GM18858 (cell line): Measurements from ENCODE around the gene DCDC1.

ENCODE experiments used
- ATAC-seq: cut with Tn5 transposase; IDR thresholded peaks from one replicate; pipeline ENCODE4 v1.9.1; 2021; ENCODE audit not compliant: unreplicated experiment

The DCDC1 gene

DNA sequence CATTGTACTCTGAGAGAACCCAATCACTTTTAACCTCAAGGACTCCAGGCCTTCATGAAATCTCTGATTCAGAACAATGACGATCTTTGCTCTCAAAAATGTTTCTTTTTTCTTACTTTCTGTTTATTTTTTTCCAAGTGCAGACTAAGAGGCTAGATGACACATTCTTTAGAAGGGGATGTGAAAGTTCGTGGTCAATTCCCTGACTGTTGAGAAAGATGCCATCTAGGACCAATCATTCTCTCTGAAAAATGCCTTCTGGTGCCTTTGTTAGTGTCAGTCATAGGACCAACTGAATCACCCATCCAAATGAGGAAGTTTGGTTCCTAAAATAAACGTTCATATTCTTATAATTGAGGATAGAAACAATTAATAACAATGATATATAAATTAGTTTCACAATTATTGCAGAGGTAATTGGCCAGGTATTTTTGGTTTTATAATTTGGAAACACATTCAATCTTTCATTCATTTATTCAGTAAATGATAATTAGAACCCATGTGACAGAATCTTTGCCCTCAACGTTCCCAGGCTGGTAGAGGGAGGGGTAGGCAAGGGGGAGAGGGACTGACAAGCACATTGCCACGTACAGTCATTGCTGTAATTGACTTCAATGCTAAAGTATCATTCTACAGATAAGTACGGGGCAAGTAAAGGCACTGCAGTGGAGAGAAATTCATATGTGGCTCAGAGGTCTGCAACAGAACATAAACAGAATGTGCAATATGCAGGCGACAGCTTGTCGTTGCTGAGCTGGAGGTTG, 450.0 kb downstream of the DCDC1 start:
- ATAC-seq: peak; percentile 68

DNA sequence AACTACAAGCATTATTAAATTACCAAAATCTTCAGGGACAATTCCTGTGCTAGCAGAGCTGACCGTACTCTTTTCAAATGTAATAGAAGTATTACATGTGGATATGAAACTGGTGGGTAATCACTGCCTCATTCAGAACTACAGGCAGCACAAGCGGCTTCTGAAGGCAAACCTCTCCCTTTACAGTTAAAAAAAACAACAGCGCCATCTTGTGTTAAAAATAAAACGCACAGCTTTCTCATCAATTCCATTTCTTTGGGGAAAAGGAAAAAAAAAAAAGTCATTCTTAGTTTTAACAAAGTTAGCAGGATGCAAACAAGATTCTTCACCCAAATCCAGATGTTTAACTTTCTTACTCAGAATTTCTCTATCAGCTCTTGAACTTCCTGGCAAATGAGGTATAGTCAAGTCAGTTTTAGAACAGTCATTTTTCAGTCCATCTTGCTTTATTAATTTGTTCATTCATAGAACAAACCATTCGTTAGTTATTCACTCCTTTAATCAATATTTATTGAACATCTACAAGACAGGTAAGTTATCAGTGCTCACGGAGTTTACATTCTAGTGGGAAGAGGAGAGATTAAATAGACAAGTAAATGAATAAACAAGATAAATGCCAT, 451.6 kb downstream of the DCDC1 start:
- ATAC-seq: peak; percentile 64

- ATAC-seq: no peak
Measured at GRCh38 chr11:30917266-30917665, 452.3 kb downstream of the DCDC1 start.

DNA sequence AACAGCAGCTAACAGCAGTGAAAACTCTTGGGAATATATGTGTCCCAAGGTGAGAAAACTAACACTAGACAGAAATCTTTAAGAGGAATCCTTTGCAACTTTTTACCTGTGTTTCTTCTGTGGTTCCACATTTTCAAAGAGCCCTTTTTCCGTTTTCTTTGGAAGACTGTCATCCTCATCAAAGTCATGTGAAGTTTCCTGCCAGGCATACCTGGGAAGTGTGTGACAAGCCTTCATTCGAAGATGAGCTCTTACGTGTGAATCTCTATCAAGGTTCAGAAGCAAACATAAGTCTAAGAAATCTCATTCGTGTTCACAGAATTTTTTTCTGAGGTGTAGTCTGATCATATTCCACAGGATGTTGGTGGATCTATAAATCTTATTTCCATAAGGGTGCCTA, 452.8 kb downstream of the DCDC1 start:
- ATAC-seq: no peak

DNA sequence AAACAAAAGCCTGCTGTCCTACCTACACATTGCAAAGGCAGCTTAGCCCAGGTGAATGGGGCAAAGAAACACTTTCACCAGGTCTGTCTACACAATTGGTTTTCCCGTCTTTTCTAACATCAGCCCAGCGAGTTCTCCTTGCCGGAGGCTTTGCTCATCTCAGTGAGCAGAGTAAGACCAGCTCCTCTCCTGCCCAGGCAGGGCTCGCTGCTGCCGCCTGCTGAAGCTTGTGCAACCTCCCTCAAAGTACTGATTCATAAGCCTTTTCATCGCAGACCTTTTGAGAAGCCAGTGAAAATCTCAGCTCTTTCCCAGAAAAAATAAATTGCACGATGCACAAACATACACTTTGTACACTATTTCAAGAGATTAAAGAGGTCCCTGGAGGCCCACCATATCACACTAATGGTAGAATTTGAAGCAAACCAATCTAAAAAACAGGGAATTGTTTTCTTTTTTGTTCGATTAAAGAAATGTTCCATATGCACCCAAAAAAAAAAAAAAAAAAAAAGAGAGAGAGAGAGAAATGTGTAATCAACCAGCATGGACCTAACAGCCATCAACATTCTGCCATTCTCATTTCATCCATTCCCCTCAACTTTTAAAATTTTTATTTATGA, 455.3 kb downstream of the DCDC1 start:
- no peak for ATAC-seq

DNA sequence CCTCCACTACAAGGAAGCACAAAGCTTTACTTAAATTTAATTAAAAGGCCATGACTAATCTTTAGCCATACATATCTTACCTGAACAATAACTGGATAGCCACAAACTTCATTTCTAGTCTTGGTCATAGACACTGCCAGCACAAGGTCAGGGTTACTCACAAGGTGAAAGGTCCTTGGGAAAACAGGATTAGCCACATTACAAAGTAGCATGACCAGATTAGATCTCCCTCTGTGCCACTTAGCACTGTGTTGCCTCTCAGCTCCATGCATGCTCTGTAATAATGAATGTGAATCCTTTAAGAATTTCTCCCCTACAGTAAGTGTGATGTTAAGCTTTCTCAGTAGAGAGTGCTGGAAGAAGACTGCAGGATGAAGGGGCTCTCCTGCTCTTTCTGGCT, 458.3 kb downstream of the DCDC1 start:
- ATAC-seq: no peak

GRCh38 chr11:30908857-30909256, 460.7 kb downstream of the DCDC1 start:
- no peak for ATAC-seq

DNA sequence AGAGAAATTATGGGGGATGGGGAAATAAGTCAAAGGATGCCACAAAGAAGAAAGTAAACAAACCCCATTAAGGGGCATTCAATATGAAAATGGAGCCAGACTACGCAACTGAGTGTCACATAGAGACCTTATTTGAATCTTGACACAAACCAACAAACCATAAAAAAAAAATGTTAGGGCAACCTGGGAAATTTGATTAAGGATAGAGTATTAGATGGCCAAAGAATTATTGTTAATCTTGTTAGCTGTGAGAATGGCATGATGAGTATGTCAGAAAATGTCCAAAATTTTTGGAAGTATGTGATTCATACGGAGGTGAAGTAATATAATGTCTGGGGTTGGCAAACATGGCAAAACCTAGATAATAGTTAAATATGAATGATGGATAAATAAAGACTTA, 461.3 kb downstream of the DCDC1 start:
- ATAC-seq: no peak

GRCh38 chr11:30902929-30903328, 466.6 kb downstream of the DCDC1 start:
- ATAC-seq: no peak

- no peak for ATAC-seq
Measured at GRCh38 chr11:30895046-30895445, 474.5 kb downstream of the DCDC1 start.

- no peak for ATAC-seq
Measured at GRCh38 chr11:30893318-30893717, 476.2 kb downstream of the DCDC1 start.

DNA sequence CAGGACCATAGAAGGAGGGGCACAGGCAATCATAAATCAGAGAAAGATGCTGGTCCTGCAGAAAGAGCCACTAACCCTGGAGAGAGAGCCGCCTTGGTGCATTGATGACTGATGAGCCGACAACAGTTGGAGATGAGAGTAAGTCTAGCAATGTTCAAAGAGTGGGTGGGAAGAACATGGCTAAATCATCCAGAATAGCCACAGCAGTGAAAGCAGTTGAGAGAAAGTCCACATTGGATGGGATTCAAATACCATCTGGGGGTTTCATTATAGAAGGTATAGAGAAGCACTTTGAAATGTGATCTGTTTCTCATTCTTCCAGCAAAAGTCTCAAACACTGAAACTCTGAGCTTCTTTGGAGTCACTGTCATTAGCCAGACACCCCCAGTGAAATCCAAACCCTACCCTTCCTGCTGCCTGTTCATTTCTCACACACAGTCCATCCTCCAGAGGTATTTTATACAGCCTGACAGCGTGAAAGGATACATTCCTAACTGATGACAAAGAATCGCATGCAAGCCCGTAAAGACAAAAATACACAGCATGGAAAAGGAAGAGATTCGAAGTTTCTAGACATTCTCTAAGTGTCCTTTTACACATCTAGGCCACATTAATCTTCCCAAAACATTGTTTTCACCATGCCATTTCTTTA, 480.3 kb downstream of the DCDC1 start:
- ATAC-seq: no peak

- no peak for ATAC-seq
Measured at GRCh38 chr11:30879322-30880005, 490.1 kb downstream of the DCDC1 start.

DNA sequence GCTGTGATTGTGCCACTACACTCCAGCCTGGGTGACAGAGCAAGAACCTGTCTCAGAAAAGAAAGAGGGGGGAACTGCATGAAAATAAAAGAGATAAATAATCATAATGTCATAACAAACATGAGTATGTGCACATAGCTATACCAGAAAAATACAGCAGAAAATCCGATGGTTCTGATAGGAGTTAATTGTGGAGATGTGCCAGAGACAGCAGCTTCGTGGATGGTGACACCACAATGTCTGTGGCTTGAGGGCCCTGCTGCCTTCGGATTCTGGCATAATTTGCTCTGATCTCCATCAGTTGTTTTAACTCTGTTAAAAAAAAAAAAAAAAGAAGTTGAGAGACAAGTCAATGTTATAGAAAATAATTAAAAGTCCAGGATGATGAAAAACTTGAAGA, 491.1 kb downstream of the DCDC1 start:
- no peak for ATAC-seq

DNA sequence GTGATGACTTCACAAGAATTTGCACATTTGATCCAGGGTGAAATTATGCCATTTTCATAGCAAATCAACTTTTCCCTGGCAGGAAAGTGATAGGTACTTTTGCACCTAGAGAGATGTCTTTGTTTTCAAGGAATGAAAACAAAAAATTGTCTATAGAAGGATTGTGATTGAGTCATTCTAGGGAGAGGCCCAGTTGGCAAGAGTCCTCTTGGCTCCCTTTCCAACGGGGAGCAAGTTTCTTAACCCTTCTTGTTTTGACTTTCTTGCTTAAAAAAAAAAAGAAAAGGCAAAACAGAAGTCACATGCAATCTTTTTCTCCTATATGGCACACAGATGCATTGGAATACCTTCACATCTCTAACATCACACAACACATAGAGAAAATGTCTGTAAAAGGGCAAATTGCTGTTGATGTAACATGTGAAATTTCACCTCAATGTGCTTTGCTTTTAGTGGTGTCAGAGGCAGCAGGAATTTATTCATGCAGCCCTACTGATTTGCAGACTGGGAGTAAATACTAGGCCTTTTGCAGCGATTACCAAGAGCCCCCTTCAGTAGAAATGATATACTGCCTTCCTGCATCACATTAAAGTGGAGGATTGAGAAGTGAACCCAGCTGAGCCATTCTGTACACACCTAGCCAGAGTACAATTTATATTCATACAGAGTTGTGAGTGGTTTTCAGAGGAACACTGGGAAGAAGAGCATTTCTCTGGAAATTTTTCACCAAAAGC, 492.7 kb downstream of the DCDC1 start:
- no peak for ATAC-seq

DNA sequence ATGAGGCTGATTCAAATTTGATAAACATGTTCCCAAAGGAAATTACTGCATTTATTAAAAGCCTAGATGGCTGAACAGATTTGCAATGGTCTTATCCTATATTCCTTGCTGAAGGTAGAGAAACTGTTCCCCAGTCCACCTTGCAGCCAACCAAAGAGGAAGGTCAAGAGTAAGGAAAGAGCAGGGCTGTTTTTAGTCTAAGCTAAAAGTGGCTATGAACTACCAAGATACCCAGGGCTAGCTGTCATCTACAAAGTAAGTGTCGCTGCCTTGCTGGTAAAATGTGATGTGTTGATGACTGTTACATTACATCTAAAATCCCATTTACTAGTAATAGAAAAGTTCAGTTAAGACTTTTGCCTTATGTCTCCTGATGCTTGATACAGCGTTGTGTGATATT, 493.3 kb downstream of the DCDC1 start:
- ATAC-seq: no peak

- ATAC-seq: no peak
Measured at GRCh38 chr11:30875806-30876205, 493.7 kb downstream of the DCDC1 start.

- no peak for ATAC-seq
Measured at GRCh38 chr11:30873924-30874610, 495.5 kb downstream of the DCDC1 start.

GRCh38 chr11:30868626-30869081, 500.9 kb downstream of the DCDC1 start:
- ATAC-seq: no peak

GRCh38 chr11:30863209-30863608, 506.3 kb downstream of the DCDC1 start:
- ATAC-seq: no peak
